GF-D8 (cell line): ENCODE results near the gene TMC4.
"Not testable (repeated sequence)": the region's sequence is repeated elsewhere in the genome, so short reads cannot be mapped to it uniquely, and the experiment has no call there.

Source experiments
- DNase-seq: peaks from one replicate; lab custom pipeline; 2025; lab: John Stamatoyannopoulos, UW

The TMC4 gene

GRCh38 chr19:54203151-54203611 lies 30.2 kb upstream of the TMC4 start:
- no peak for DNase-seq

GRCh38 chr19:54201980-54202379 lies 29.0 kb upstream of the TMC4 start:
- DNase-seq = no peak

- DNase-seq = no peak
Observed at GRCh38 chr19:54201172-54201701, 28.3 kb upstream of the TMC4 start.

- no peak for DNase-seq
Observed at GRCh38 chr19:54199401-54199800, 26.4 kb upstream of the TMC4 start.

GRCh38 chr19:54197121-54197520 lies 24.2 kb upstream of the TMC4 start:
- no peak for DNase-seq

GRCh38 chr19:54196536-54196935 lies 23.6 kb upstream of the TMC4 start:
- no peak for DNase-seq

- DNase-seq = not testable (repeated sequence)
Observed at GRCh38 chr19:54194463-54194862, 21.5 kb upstream of the TMC4 start.

GRCh38 chr19:54193011-54193410 lies 20.1 kb upstream of the TMC4 start:
- no peak for DNase-seq

- DNase-seq = no peak
Observed at GRCh38 chr19:54191811-54192453, 19.0 kb upstream of the TMC4 start.

GRCh38 chr19:54191011-54191810 lies 18.3 kb upstream of the TMC4 start, which contains the start of gene TSEN34:
TSS of gene TSEN34 (plus strand) at chr19:54191308. CDS start at chr19:54191365, 57 bp downstream.
- peak; percentile 78 for DNase-seq

GRCh38 chr19:54190503-54191010 lies 17.6 kb upstream of the TMC4 start:
- peak; percentile 98 for DNase-seq

GRCh38 chr19:54189735-54190502 lies 17.0 kb upstream of the TMC4 start:
- DNase-seq = peak; percentile 99

- DNase-seq = no peak
Observed at GRCh38 chr19:54189145-54189734, 16.3 kb upstream of the TMC4 start, which contains the start of gene MBOAT7. TSS of gene MBOAT7 (minus strand) at chr19:54189580. CDS start at chr19:54188508, 1,072 bp downstream.

- DNase-seq = peak; percentile 91
Observed at GRCh38 chr19:54188215-54188871, 15.4 kb upstream of the TMC4 start.

GRCh38 chr19:54186934-54187381 lies 14.0 kb upstream of the TMC4 start:
- DNase-seq = no peak

GRCh38 chr19:54186351-54186750 lies 13.4 kb upstream of the TMC4 start:
- no peak for DNase-seq

- no peak for DNase-seq
Observed at GRCh38 chr19:54183431-54183830, 10.5 kb upstream of the TMC4 start.

- DNase-seq = not testable (repeated sequence)
Observed at GRCh38 chr19:54181894-54182293, 8.9 kb upstream of the TMC4 start.

- DNase-seq = no peak
Observed at GRCh38 chr19:54180691-54181091, 7.7 kb upstream of the TMC4 start.

GRCh38 chr19:54179921-54180461 lies 7.0 kb upstream of the TMC4 start:
- no peak for DNase-seq
